Kasumi-1 (cell line): ENCODE results near the gene FCRL6.

Source experiments
- DNase-seq, 2 experiments: peaks; one replicate each; lab custom pipeline; 2025; lab: John Stamatoyannopoulos, UW

FCRL6 gene, protein sequence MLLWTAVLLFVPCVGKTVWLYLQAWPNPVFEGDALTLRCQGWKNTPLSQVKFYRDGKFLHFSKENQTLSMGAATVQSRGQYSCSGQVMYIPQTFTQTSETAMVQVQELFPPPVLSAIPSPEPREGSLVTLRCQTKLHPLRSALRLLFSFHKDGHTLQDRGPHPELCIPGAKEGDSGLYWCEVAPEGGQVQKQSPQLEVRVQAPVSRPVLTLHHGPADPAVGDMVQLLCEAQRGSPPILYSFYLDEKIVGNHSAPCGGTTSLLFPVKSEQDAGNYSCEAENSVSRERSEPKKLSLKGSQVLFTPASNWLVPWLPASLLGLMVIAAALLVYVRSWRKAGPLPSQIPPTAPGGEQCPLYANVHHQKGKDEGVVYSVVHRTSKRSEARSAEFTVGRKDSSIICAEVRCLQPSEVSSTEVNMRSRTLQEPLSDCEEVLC

DNA sequence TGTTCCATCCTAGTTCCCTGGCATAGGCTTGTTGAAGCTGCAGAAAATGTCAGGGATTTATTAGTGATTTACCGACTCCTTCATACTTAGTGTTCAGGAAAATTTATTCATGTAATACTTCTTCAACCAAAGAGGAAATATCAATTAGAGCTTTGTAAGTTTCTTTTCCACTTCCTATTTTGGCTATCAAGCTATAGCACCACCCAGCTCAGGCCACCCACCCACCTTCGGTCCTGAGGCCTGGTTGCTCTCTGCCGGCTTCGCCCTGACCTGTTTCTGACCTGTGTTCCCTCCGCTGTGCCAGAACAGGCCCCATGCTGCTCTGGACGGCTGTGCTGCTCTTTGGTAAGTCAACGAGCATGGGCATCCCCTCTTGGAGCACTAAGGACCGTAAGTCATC, at the start of gene FCRL6:
Gene FCRL6 (plus strand): TSS at position 250 of the 400 bp plus-strand sequence. CDS start 65 bp downstream, at position 315.
- DNase-seq: no peak

DNA sequence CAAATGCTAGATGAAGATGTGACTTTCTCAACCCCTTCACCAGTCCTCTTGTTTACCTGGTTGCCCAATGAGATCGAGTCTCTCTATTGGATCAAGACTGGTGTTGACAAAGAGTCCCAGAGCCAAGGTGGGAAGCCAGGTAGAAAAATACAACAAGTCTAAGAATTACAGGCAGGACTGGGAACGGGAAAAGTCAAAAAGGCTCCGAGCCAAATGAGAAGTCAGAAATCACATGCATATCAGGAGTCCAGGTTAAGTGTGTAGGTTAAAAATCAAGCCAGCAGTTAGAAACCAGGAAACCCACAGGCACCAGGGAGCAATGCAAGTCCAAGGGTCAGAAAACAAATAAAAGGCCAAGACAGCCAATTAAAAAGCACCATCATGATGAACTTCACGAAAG, 48.8 kb upstream of the FCRL6 start:
- DNase-seq: no peak

DNA sequence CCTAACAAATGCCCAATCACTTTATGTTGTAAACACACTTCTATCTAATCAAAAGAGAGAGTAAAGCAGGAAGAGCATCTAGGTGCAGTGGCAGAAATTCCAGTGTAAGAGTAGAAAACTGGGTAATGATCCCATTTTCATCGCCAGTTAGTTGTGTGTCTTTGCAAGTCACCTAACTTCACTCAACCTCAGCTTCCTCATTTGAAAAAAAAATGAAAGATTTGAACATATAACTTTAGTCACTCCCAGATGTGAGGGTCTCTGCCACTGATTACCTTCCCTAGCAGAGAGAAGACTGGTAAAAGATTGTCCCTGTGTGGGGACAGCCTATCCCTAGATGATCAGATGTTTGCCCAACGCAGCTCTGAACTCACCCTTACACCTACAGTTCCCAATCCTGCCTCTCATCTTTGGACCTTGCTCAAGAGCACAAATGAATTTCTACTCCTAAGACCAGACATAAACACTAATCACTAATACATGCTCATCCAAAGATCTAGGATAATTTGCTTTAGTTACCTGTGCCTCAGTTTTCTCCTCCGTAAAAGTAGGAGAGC, 46.6 kb upstream of the FCRL6 start:
- DNase-seq: peak; percentile 8 to 13

DNA sequence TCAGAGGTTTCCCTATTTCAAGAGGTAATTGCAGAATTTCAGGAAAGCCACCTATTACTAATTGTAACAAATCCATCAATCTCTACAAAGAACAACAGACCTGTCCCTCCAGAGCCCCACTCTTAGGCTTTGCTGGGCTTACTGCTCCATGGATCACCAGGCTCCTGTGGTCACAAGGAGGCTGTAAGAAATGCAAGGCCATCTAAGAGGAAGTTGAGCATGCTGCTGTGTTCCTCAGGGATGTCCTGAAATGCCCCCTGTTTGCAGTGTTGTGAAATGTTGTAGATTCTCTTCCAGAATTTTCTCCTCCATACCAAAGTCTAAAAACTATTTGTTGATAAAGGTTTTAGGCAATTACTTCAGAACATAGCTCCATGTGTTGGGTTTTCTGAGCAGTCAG, 45.8 kb upstream of the FCRL6 start:
- peak; percentile 55 to 58 for DNase-seq

DNA sequence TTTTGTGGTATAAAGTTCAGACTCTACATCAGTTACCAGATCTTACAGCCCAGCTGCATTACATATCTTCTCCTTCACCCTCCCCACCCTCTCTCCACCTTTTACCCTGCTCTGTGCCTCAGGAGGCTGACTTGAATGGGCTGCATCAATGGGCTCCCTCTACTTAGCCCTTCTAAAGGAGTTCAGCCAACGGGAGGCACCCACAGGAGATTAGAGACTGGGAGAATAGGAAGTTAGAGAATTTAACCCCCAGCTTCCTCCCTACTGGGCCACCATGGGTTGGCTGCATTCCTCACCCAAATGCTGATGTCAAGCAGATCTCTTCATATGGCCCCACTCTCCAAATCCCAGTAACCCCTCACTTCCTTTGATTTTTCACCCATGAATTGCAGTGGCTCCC, 38.5 kb upstream of the FCRL6 start:
- DNase-seq: peak; percentile 17 to 23

DNA sequence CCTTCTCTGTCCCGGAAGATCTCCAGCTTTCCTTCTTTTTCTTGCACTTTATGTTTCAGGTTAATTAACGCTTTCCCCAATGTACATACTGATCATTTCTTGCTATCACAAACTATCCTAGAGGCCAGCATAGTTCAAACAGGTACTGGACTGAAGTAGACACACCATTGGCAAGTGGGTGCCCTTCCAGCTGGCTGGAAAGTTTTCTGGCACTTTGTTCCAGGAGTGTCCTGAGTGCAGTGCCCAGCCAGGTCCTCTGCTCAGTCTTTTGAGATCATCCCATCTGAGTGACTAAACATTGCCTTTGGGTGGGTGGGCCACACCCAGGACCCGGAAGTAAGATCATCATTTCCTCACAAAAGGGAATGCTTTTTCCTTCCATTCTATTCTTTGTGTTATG, 36.4 kb upstream of the FCRL6 start:
- no peak for DNase-seq

DNA sequence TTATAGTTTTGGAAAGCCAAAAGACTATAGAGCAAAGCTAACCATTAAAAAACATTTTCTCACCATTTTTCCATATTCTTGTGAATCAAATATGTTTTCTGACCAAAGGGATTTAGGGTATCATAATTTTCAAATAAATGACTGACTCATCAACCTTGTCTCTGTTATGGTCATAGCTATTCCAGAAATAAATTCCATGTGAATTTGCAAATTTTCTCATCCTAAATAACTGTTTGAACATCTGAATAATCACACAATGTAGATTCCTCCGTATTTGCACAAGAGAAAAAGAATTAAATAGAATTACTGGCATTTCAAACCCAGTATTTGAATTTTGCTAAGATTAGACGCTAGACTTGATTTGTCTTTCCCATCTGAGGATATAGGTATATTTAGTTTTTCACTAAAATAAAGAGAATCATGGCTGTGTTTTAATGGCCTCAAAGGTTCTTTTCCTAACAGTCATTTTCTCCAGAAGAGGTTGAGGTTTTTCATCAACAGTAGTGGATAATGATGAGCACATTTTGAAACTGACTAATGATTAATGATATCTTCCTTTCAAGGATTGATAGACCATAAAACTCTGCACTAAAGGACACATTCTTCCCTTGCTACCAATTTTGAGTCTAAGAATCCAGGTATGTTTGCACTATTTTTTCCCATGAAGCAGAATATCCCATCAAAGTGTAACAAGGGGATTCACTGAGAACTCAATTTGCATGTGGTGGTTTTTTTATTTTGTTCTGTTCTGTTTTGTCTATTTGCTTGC, 30.8 kb upstream of the FCRL6 start:
- no peak for DNase-seq

DNA sequence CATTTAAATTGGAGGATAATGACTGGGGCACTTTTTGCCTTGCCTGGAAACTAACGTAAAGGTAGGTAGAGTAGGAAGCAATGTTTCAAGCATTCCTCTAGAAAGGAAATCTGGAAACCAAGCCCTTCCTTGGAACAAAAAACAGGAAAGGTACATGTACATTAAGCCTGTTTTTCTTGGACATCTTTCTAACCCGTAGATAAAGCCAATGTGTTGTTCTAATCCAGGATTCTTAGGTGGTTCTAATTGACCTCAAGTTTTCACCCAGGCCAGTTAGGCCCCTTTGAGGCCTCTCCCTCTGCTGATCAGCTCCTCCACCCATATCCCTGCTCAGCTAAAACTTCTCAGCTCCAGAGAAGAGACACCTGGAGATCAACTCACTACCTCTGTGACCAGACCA, 27.7 kb upstream of the FCRL6 start:
- no peak for DNase-seq

DNA sequence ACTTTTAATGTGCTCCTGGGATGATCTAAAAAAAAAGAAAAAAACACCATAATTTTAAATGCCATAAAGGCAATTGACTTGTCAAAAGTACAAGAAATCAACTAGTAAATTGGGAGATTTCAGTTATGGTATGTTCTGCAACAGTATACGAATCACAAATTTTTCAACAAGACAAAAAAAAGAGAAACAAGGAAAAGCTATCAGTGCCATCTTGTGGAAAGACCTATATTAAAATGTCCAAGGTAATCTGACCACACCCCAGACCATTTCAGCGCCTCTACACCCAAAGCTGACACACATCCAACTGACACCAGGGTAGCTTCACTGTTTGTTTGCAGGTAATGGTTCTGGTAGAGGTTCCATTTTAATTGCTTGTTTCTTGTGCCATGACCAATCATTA, 26.4 kb upstream of the FCRL6 start:
- peak; percentile 14 to 29 for DNase-seq

DNA sequence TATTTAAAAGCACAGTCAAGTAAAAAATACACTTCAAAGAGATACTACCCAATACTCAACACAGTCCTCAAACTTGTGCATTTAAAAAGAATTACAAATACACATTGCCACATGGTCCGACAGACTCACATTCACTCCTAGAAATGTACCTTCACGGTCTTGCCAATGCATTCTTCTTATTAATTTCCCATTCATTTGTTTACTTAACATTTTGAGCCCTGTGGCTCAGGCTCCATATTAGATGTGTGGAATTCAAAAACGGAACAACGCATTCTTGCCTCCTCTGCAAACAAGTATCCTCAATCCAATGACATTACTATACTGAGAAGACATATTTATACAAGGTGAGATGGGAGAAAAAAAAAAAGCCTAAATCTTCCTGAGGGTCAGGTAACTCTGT, 23.9 kb upstream of the FCRL6 start:
- no peak for DNase-seq

DNA sequence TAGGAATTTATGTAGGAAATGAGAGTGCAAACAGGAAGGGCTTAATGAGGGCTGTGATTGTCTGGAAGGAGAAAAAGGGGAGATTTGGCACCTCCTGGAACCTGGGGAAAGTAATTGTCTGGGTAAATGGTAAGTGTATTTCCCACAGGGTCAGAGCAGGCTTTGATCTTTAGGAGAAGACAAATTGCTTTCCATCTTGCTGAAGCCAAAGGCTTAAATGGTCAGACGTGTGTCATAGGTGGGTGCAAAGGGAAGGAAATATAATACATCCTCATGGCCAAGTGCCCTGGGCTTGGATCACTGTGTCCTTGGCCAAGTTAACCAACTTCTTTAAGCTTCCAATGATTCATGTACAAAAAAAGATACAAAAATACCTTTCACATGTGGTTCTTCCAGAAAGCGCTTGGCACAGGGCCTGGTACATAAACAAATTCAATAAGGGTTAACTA, 22.7 kb upstream of the FCRL6 start:
- DNase-seq: no peak

DNA sequence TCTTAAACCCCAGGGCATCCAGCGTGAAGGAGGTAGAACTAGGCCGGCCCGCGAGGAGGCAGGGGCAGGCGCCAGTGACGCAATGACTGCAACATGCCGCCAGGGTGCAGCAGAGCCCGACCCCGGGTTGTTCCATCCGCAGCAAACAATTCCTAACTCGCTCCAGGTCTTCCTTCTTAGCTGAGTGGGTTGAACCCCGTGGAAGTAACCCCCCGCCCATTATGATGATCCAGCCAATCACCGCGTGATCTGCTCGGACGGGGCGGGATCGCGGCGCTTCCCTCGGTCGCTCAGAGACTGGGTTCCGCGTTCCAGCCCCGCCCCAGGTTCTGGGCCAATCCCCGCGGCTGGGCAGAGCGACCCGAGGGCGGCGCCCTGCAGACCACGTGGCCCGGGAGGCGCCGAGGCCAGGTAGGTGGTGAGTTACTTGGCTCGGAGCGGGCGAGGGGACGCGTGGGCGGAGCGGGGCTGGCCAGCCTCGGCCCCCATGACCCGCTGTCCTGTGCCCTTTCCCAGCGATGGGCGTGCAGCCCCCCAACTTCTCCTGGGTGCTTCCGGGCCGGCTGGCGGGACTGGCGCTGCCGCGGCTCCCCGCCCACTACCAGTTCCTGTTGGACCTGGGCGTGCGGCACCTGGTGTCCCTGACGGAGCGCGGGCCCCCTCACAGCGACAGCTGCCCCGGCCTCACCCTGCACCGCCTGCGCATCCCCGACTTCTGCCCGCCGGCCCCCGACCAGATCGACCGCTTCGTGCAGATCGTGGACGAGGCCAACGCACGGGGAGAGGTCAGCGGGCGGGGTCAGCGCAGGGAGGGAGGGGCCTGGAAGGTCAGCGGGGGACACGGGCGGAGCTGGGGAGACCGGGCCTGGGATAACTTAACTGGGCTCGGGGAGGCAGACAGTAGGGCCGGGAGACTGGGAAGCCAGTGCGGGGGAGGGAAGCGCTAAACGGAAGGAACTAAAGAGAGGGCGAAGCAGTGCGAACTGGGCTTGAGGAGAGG, 21.3 kb upstream of the FCRL6 start, which contains the start of gene DUSP23:
Gene DUSP23 (plus strand): TSS at position 380 of the 1,000 bp plus-strand sequence. CDS start 139 bp downstream, at position 519.
- DNase-seq: peak; percentile 98 to 99

DNA sequence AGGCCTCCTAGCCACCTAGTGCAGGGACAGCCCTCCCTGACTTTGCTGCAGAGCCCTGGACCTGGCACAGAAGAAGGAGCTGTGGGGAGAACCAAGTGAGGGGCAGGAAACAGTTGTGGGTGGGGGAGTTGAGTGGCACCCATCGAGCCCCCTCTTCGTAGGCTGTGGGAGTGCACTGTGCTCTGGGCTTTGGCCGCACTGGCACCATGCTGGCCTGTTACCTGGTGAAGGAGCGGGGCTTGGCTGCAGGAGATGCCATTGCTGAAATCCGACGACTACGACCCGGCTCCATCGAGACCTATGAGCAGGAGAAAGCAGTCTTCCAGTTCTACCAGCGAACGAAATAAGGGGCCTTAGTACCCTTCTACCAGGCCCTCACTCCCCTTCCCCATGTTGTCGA, 20.2 kb upstream of the FCRL6 start:
- DNase-seq: no peak

DNA sequence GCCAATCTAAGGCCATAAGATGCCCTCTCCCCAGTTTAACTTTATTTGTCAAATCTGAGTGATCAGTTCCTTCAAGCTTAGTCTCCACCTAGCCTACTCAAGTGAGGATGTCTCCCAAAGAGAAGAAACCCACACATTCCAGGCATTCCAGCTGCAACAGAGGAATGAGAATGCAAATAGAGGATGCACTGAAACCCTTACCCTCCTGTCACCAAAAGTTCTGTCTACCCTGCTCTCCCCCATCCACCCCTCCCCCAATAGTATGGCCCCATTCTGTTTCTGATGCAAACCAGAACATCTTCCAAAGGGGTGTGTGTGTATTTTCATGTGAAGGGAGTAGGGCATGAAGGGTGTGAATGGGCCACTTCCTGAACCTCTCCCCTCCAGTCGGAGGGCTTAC, 18.4 kb upstream of the FCRL6 start:
- no peak for DNase-seq

DNA sequence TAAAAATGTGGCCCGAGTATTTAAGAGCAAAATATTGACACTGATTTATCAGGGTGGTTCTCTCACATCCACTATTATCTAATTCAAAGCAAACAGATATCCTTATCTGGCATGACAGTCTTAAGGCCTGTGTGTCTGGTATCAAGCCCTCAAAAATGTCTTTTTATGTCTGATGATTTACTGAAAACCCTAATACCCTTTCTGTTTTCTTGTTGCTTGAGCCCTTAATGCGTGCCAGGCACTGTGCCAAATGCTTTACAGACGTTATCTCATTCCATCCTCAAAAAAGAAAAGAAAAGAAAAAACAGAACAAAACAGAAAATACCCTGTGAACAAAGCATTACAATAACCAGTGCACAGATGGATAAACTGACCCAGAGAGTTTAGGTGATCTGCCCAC, 15.7 kb upstream of the FCRL6 start:
- DNase-seq: no peak

DNA sequence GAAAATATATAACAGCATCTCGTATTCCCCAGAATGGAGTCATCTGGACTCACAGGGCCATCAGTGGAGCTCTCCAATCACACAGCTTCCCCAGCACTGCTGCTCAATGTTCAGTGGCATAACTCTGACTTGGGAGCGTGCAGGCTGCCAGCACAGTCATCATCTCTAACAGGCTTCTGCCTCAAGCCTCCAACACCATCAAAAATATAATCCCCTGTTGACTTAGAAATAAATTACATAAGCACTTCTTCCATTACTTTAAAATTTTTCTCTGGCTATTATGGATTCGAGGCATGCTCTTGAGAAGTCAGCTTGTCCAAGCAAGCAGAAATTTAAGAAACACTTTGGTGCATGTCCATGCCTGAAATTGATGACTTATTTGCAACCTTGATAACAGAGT, 15.2 kb upstream of the FCRL6 start:
- DNase-seq: no peak

DNA sequence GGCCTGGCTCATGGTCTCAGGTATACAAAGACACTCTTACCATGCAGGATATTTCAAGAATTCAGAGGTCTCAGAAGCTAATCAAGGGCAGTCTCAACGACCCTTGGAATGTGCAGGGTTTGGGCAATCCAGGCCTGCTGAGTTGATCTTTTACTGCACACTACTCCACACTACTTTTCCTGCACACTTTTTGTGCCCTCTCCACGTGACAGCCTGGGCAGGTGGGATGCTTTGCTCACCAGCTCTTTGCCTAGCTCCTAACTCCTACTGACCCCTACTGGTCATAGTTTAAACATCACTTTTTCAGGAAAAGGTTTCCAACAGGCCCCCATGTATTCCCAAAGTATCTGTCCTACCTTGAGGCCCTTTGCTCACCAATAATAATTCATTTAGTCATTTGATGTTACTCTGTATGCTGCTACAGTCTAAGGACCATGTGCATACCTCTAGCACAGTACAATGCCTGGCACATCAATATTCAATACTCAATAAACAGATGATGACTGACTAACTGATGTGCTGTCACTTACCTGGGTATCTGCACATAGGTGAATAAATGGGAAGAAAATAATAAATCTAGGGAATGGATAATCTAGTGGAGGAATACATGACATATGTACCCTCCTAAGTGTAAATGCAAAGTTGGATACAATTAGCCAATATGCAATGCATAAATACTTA, 11.8 kb upstream of the FCRL6 start:
- DNase-seq: peak; percentile 4 to 28

DNA sequence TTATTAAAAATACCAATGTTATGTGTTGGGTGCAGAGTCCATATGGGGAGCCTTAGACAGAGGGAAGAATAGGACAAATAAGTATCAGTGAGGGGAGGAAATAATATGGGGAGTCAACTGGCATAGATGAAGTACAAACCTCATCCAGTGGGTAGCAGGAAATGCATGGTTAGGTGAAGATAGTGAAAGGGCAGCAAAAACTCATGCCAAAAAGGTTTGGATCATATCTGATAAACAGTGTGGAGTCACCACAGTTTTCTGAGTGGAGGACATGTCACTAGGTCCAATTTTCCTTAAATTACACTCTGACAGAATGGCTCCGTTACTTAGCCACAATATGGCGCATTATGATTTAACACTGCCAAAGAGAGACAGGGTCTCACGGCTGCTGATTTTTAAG, 11.1 kb upstream of the FCRL6 start:
- no peak for DNase-seq

DNA sequence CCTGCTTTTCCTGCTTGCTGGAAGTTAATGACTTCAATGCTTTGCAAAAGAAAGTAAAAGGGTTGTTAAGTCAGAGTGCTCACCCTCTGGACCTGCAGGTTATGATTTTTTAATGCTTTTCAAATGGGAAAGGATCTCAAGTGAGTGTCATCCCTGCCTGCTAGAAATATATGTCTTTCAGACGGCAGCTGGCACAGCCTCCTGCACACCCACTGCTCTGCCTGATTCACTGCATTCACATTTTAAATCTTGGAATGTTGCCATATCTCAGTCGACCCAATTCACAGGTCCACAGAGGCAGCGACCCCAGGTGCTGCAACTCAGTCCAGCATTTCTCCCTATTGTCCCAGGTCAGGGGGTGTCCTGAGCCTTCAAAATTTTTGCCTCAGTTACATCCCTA, 10.7 kb upstream of the FCRL6 start:
- no peak for DNase-seq

DNA sequence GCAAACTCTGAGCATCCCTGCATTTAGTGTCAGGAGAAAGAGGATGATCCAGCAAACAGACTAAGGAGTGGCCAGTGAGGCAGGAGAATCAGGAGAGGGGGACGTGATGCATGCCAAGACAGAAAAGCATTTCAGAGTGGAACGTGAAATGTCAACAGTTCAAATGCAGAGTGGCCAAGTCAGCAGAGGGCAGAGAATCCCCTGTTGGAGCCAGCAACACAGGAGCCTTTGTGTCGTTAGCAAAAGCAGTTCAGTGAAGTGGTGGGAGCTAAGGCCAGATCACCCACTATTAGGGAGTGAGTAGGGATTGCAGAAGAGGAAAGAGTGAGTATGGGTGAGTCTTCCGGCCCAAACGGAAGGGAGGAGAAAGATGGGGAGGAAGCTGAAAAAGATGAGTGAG, 6.6 kb upstream of the FCRL6 start:
- DNase-seq: no peak

DNA sequence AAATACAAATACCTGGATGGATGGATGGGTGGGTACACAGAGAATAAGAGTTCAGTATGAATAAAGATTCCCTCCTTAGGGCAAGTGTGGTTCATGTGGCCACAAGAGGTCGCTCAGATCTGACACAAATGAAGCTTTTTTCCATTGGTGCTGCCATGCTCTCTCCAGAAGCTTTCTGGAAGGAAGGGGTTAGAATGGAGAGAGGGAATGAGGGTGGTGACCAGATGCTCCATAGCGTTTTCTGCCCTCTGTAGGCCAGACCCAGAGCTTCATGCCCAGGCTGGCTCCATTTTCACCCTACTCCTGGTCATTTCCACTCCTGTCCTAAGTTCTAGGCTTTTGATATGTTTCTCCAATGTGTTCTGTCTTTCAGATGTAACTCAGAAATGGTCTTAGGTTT, 3.3 kb upstream of the FCRL6 start:
- DNase-seq: peak; percentile 76 to 82
